H9 (cell line): ENCODE results near the gene AWAT2. TPM values are rescaled to one million over a fixed set of nuclear protein-coding genes. Genes with fewer than 3 reads are reported as not detected.
"Not testable (repeated sequence)": the region's sequence is repeated elsewhere in the genome, so short reads cannot be mapped to it uniquely, and the experiment has no call there.

Experiments used
- DNase-seq: peaks from one replicate; pipeline ENCODE4 v3.0.0-alpha.2; 2017
- H2AFZ ChIP-seq: one replicate; pipeline ENCODE4 v1.6.1; 2013; ENCODE audit warnings: mild to moderate bottlenecking, low read length, control low read depth, moderate library complexity
- H2AK5ac ChIP-seq: 2 replicates; pipeline ENCODE4 v1.6.1; 2013; ENCODE audit warnings: low read length, control low read depth, mixed read lengths; ENCODE audit not compliant: insufficient read length
- H2BK120ac ChIP-seq: one replicate; pipeline ENCODE4 v1.6.1; 2013; ENCODE audit warnings: low read depth, mild to moderate bottlenecking, low read length, control low read depth, inconsistent platforms; ENCODE audit not compliant: poor library complexity, severe bottlenecking
- H2BK12ac ChIP-seq: 2 replicates; pipeline ENCODE4 v1.6.1; 2013; ENCODE audit warnings: low read length, control low read depth, mixed read lengths, low read depth; ENCODE audit not compliant: insufficient read length
- H2BK15ac ChIP-seq: 2 replicates; pipeline ENCODE4 v1.6.1; 2013; ENCODE audit warnings: low read depth, low read length, control low read depth
- H2BK20ac ChIP-seq: one replicate; pipeline ENCODE4 v1.6.1; 2013; ENCODE audit warnings: low read depth, mild to moderate bottlenecking, low read length, control low read depth, inconsistent platforms; ENCODE audit not compliant: poor library complexity, severe bottlenecking
- H2BK5ac ChIP-seq: 2 replicates; pipeline ENCODE4 v1.6.1; 2013; ENCODE audit warnings: low read length, control low read depth, mixed read lengths; ENCODE audit not compliant: insufficient read length
- H3K14ac ChIP-seq: 2 replicates; pipeline ENCODE4 v1.6.1; 2013; ENCODE audit warnings: low read length, control low read depth; ENCODE audit not compliant: insufficient read depth
- H3K18ac ChIP-seq: 2 replicates; pipeline ENCODE4 v1.6.1; 2013; ENCODE audit warnings: low read depth, mild to moderate bottlenecking, mixed read lengths, low read length, control low read depth; ENCODE audit not compliant: insufficient read length
- H3K23ac ChIP-seq: 2 replicates; pipeline ENCODE4 v1.6.1; 2013; ENCODE audit warnings: low read length, control low read depth, mixed read lengths, low read depth; ENCODE audit not compliant: insufficient read length
- H3K23me2 ChIP-seq: 2 replicates; pipeline ENCODE4 v1.6.1; 2013; ENCODE audit warnings: low read depth, mild to moderate bottlenecking, mixed read lengths, low read length, control low read depth; ENCODE audit not compliant: insufficient read length, poor library complexity, severe bottlenecking
- H3K27ac ChIP-seq: 2 replicates; pipeline ENCODE4 v1.5.1; 2013; ENCODE audit warnings: low read length, control low read depth, mixed read lengths, low read depth; ENCODE audit not compliant: insufficient read length
- H3K27me3 ChIP-seq: 2 replicates; pipeline ENCODE4 v1.6.1; 2013; ENCODE audit warnings: low read length, control low read depth, inconsistent platforms; ENCODE audit not compliant: insufficient read depth
- H3K4ac ChIP-seq: 2 replicates; pipeline ENCODE4 v1.6.1; 2013; ENCODE audit warnings: low read depth, mild to moderate bottlenecking, control low read depth, inconsistent platforms, low read length, moderate library complexity
- H3K4me1 ChIP-seq: 2 replicates; pipeline ENCODE4 v1.6.1; 2013; ENCODE audit warnings: low read length, control low read depth, inconsistent platforms; ENCODE audit not compliant: insufficient read depth
- H3K4me2 ChIP-seq: 2 replicates; pipeline ENCODE4 v1.6.1; 2013; ENCODE audit warnings: low read length, control low read depth, mixed read lengths; ENCODE audit not compliant: insufficient read length, insufficient read depth
- H3K56ac ChIP-seq: 2 replicates; pipeline ENCODE4 v1.6.1; 2013; ENCODE audit warnings: low read depth, mild to moderate bottlenecking, mixed read lengths, low read length, control low read depth; ENCODE audit not compliant: insufficient read length
- H3K79me1 ChIP-seq: 2 replicates; pipeline ENCODE4 v1.6.1; 2013; ENCODE audit warnings: low read depth, mild to moderate bottlenecking, moderate library complexity, low read length, control low read depth, inconsistent platforms; ENCODE audit not compliant: insufficient read depth, poor library complexity, severe bottlenecking
- H3K79me2 ChIP-seq: 2 replicates; pipeline ENCODE4 v1.6.1; 2013; ENCODE audit warnings: low read length, control low read depth, inconsistent platforms; ENCODE audit not compliant: insufficient read depth
- H3K9ac ChIP-seq: 2 replicates; pipeline ENCODE4 v1.6.1; 2013; ENCODE audit warnings: low read length, control low read depth, mixed read lengths; ENCODE audit not compliant: insufficient read length; ENCODE audit errors: extremely low read depth
- H3K9me3 ChIP-seq: one replicate; pipeline ENCODE4 v1.6.1; 2013; ENCODE audit warnings: low read depth, low read length, inconsistent platforms; ENCODE audit not compliant: control insufficient read depth
- H3T11ph ChIP-seq: one replicate; pipeline ENCODE4 v1.6.1; 2013; ENCODE audit warnings: mild to moderate bottlenecking, low read length, control low read depth, inconsistent platforms
- H4K20me1 ChIP-seq: one replicate; pipeline ENCODE4 v1.6.1; 2013; ENCODE audit not compliant: control insufficient read depth, insufficient read length, insufficient read depth
- H4K5ac ChIP-seq: 2 replicates; pipeline ENCODE4 v1.6.1; 2013; ENCODE audit warnings: low read depth, mild to moderate bottlenecking, mixed read lengths, low read length, control low read depth; ENCODE audit not compliant: insufficient read length
- H4K8ac ChIP-seq: replicated peaks from 2 replicates; pipeline ENCODE4 v1.6.1; 2013; ENCODE audit warnings: low read length, control low read depth, mixed read lengths, low read depth; ENCODE audit not compliant: insufficient read length
- H4K91ac ChIP-seq: 2 replicates; pipeline ENCODE4 v1.6.1; 2013; ENCODE audit warnings: low read depth, mild to moderate bottlenecking, moderate library complexity, mixed read lengths, low read length, control low read depth; ENCODE audit not compliant: insufficient read length
- H3K27ac Mint-ChIP-seq, 3 experiments: 2 replicates in 2 of 3; 3 replicates in 1 of 3; pipeline ENCODE4 v1.8.0; 2020 to 2021; ENCODE audit warnings: mixed read lengths in 3 of 3, mild to moderate bottlenecking in 1 of 3, moderate library complexity in 1 of 3
- H3K27me3 Mint-ChIP-seq: 2 replicates; pipeline ENCODE4 v1.8.0; 2021; ENCODE audit warnings: low read depth, mild to moderate bottlenecking, moderate library complexity, mixed read lengths
- H3K36me3 Mint-ChIP-seq, 3 experiments: 2 replicates in 2 of 3; 3 replicates in 1 of 3; pipeline ENCODE4 v1.8.0; 2020 to 2021; ENCODE audit warnings: low read depth in 3 of 3, mixed read lengths in 3 of 3; ENCODE audit not compliant: insufficient read depth in 1 of 3
- H3K4me1 Mint-ChIP-seq, 2 experiments: 2 replicates each; pipeline ENCODE4 v1.8.0; 2020; ENCODE audit warnings: mixed read lengths in 2 of 2
- H3K4me3 Mint-ChIP-seq, 2 experiments: 2 replicates in 1 of 2; 3 replicates in 1 of 2; pipeline ENCODE4 v1.8.0; 2020 to 2021; ENCODE audit warnings: mild to moderate bottlenecking in 2 of 2, mixed read lengths in 2 of 2, moderate library complexity in 1 of 2
- H3K9me3 Mint-ChIP-seq, 2 experiments: 2 replicates in 1 of 2; 3 replicates in 1 of 2; pipeline ENCODE4 v1.8.0; 2020; ENCODE audit warnings: mild to moderate bottlenecking in 2 of 2, mixed read lengths in 2 of 2, moderate library complexity in 1 of 2
- WGBS: extraction: QIAGEN DNeasy Blood & Tissue Kit; methylation state at CpG from one replicate; pipeline ENCODE4 v1.1.7; 2013; ENCODE audit warnings: missing lambda C conversion rate, low lambda C conversion rate, mixed read lengths; ENCODE audit not compliant: insufficient read length; ENCODE audit errors: extremely low coverage; 5-methylcytosine and 5-hydroxymethylcytosine counted together
- total RNA-seq: library from RNA; stranded (reverse); gene quantifications from 2 replicates; pipeline ENCODE4 v1.2.1, GENCODE V29; 2021
- TF ChIP-seq, protein P1 (sequence below): fragments of 200-600 bp; sonication (generic); conservative IDR thresholded peaks from 3 replicates; pipeline ENCODE4 v1.8.0; 2021; ENCODE audit warnings: antibody characterized with exemption, mild to moderate bottlenecking

The AWAT2 gene
- total RNA-seq, 1 experiment from 2014 or later, result not detected

DNA sequence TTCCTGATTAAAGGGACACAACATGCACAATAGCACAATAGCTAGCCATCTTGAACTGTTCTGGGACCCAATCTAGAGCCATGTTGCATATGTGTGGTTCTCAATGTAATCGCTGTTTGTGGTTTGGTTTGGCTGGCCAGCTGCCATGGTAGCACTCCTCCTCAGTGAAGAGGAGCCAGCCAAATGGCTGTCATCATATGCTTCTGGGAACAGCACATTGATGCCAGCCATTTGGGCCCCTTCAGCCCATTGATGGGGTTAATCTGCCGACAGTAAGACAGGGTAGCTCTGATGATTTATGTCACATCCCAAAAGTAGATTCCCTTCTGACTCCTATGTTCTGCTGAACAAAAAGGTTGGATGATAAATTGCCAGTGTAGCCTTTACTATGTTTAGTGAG lies 48.5 kb downstream of the AWAT2 start:
- H3K18ac ChIP-seq, result no peak overlapping the region
- no peak overlapping the region for H3K23ac ChIP-seq
- Mint-ChIP-seq H3K36me3 (peaks cover 17 to 24% (median 24%) of the 10 kb centered on the region in 3 experiments), H3K9me3 (peaks cover 60 to 66% of the 10 kb centered on the region in 2 experiments), H3K27ac (no peak overlapping the region), H3K4me1 (no peaks in the 10 kb centered on the region), H3K27me3 (no peaks in the 10 kb centered on the region; the same call in 1 of the 2 replicates), H3K4me3 (no peak overlapping the region)
- no peak overlapping the region for H3T11ph ChIP-seq
- no peak overlapping the region for H3K14ac ChIP-seq
- no peak overlapping the region for H4K91ac ChIP-seq
- no peak overlapping the region for H2BK5ac ChIP-seq
- no peak overlapping the region for H3K4me2 ChIP-seq
- DNase-seq, result no peak
- H3K9ac ChIP-seq, result no peak overlapping the region
- no peak overlapping the region for H2AK5ac ChIP-seq
- no peak overlapping the region for H4K5ac ChIP-seq
- H2BK120ac ChIP-seq, result no peak overlapping the region
- H3K56ac ChIP-seq, result no peak overlapping the region
- no peaks in the 10 kb centered on the region for H4K20me1 ChIP-seq
- H2BK15ac ChIP-seq, result no peak overlapping the region
- no peak overlapping the region for H2BK20ac ChIP-seq
- no peaks in the 10 kb centered on the region for H3K79me2 ChIP-seq
- no CpG with 5 or more reads among the region's 2 CpGs for WGBS
- no peaks in the 10 kb centered on the region for H3K4me1 ChIP-seq
- no peaks in the 10 kb centered on the region for H3K27me3 ChIP-seq
- H2AFZ ChIP-seq, result no peak overlapping the region
- H3K4ac ChIP-seq, result no peak overlapping the region
- H3K79me1 ChIP-seq, result no peaks in the 10 kb centered on the region
- H3K9me3 ChIP-seq, result peaks cover 13% of the 10 kb centered on the region
- no peaks in the 10 kb centered on the region for H3K23me2 ChIP-seq
- no peak overlapping the region for H3K27ac ChIP-seq
- TF ChIP-seq, protein P1, sequence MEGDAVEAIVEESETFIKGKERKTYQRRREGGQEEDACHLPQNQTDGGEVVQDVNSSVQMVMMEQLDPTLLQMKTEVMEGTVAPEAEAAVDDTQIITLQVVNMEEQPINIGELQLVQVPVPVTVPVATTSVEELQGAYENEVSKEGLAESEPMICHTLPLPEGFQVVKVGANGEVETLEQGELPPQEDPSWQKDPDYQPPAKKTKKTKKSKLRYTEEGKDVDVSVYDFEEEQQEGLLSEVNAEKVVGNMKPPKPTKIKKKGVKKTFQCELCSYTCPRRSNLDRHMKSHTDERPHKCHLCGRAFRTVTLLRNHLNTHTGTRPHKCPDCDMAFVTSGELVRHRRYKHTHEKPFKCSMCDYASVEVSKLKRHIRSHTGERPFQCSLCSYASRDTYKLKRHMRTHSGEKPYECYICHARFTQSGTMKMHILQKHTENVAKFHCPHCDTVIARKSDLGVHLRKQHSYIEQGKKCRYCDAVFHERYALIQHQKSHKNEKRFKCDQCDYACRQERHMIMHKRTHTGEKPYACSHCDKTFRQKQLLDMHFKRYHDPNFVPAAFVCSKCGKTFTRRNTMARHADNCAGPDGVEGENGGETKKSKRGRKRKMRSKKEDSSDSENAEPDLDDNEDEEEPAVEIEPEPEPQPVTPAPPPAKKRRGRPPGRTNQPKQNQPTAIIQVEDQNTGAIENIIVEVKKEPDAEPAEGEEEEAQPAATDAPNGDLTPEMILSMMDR, result no peak
- no peak overlapping the region for H4K8ac ChIP-seq
- H2BK12ac ChIP-seq, result no peak overlapping the region

- not testable (repeated sequence) for H3K4me3 Mint-ChIP-seq, H3K4me1 Mint-ChIP-seq, H3K79me2 ChIP-seq
Observed at GRCh38 chrX:69998299-69998698, 51.4 kb downstream of the AWAT2 start.

More at GRCh38 chrX:69998299-69998698, 51.4 kb downstream of the AWAT2 start:
- not testable (repeated sequence) for H3K9ac ChIP-seq, H2BK5ac ChIP-seq, H3T11ph ChIP-seq, H3K27ac ChIP-seq, H2AK5ac ChIP-seq, H2BK12ac ChIP-seq, H3K23me2 ChIP-seq, DNase-seq, H3K18ac ChIP-seq, H3K56ac ChIP-seq, H3K4me2 ChIP-seq, H3K27me3 ChIP-seq, H3K23ac ChIP-seq, H2AFZ ChIP-seq, H2BK15ac ChIP-seq, H4K5ac ChIP-seq, H3K79me1 ChIP-seq, H4K20me1 ChIP-seq, H3K4ac ChIP-seq, H3K27ac Mint-ChIP-seq, H3K4me1 ChIP-seq, H3K27me3 Mint-ChIP-seq, H4K8ac ChIP-seq, H4K91ac ChIP-seq, H2BK20ac ChIP-seq, H2BK120ac ChIP-seq, H3K14ac ChIP-seq
- Mint-ChIP-seq H3K36me3 (peaks cover 17 to 24% (median 24%) of the 10 kb centered on the region in 3 experiments), H3K9me3 (peaks cover 61 to 69% of the 10 kb centered on the region in 2 experiments)
- H3K9me3 ChIP-seq, result peaks cover 31% of the 10 kb centered on the region
